ENCODE data around the gene OR5K1. TPM values are rescaled to one million over a fixed set of nuclear protein-coding genes. Genes with fewer than 3 reads are reported as not detected.

OR5K1 gene
- total RNA-seq, 4 donors from 2014 or later, result not detected

Other genes with a start within 250 kb of the OR5K1 start
- gene OR5H6, start 199.0 kb upstream of the OR5K1 start, total RNA-seq, result not detected
- not detected for gene OR5H2, start 180.7 kb upstream of the OR5K1 start, total RNA-seq
- gene OR5K4, start 109.3 kb upstream of the OR5K1 start, total RNA-seq, result not detected
- not detected for gene OR5K3, start 72.5 kb upstream of the OR5K1 start, total RNA-seq
- gene OR5K2, start 34.5 kb downstream of the OR5K1 start, total RNA-seq, result not detected
- gene CLDND1, start 59.7 kb downstream of the OR5K1 start, total RNA-seq, result 100 to 1,000 TPM; 106 to 191 (median 172) TPM
- not detected for gene GPR15, start 68.8 kb downstream of the OR5K1 start, total RNA-seq
- gene CPOX, start 130.4 kb downstream of the OR5K1 start, total RNA-seq, result 10 to 100 TPM; 19.0 to 36.4 (median 23.4) TPM